ENCODE data around the gene MTHFR. TPM values are rescaled to one million over a fixed set of nuclear protein-coding genes. Genes with fewer than 3 reads are reported as not detected.

The MTHFR gene
- total and polyA plus RNA-seq, 2 of the 8 experiments (the other 6 are each of a cell fraction or from before 2014, with no cell fraction given) = 8.7 to 18.5 TPM

- no peaks in the 10 kb centered on the region; the same call in 1 of the 2 replicates for H3K79me1 ChIP-seq (ENCODE audit: low read depth, low read length)
- peaks cover 7 to 12% (median 11%) of the 10 kb centered on the region in 4 experiments for H3K4me1 ChIP-seq (replicated peaks in 1 of 4; ENCODE audit: control insufficient read depth in 3 of 4, insufficient read depth in 4 of 4, low read length in 3 of 4)
- H3K79me2 ChIP-seq (ENCODE audit: control insufficient read depth in 1 of 2, insufficient read depth in 2 of 2, low read length in 2 of 2) = peaks cover 0 to 8% of the 10 kb centered on the region in 2 experiments; a peak in 1 of 4 replicates
- H3K27me3 ChIP-seq (replicated peaks in 1 of 4; ENCODE audit: control insufficient read depth in 3 of 4, extremely low read depth in 1 of 4, insufficient read depth in 3 of 4, low read length in 3 of 4) = no peaks in the 10 kb centered on the region
- H3K23me2 ChIP-seq (ENCODE audit: low read depth, low read length) = peaks cover 6% of the 10 kb centered on the region
- H4K20me1 ChIP-seq (replicated peaks in 1 of 2; ENCODE audit: control insufficient read depth in 1 of 2, insufficient read depth in 2 of 2, low read length in 2 of 2) = peaks cover 6 to 8% of the 10 kb centered on the region in 2 experiments
- no peak overlapping the region for H2BK5ac ChIP-seq (ENCODE audit: low read depth, low read length)
- H3K14ac ChIP-seq (ENCODE audit: insufficient read length) = no peak overlapping the region
- no peak overlapping the region for H2BK15ac ChIP-seq (ENCODE audit: low read length)
- H3K36me3 ChIP-seq (ENCODE audit: control insufficient read depth in 2 of 4, insufficient read depth in 4 of 4, low read length in 3 of 4) = peaks cover 8 to 19% (median 18%) of the 10 kb centered on the region in 4 experiments
- 97% methylated on average over 5 of the region's 5 CpGs; no CpG with 5 or more reads in 1 of the 2 experiments for WGBS, 2 experiments (ENCODE audit: extremely low coverage in 1 of 2, insufficient coverage in 1 of 2, insufficient read length in 1 of 2, insufficient replicate concordance in 2 of 2, low coverage in 1 of 2, low lambda C conversion rate in 2 of 2, missing lambda C conversion rate in 1 of 2)
- no peak overlapping the region for H3K4ac ChIP-seq (replicated peaks; ENCODE audit: insufficient read length, low read depth, low read length)
- no peak overlapping the region for H2AK5ac ChIP-seq (ENCODE audit: low read depth, low read length)
- no peak overlapping the region for H2AFZ ChIP-seq (ENCODE audit: low read length)
- no peak overlapping the region for H3K18ac ChIP-seq (ENCODE audit: extremely low read depth, low read length)
- H4K8ac ChIP-seq (ENCODE audit: extremely low read depth, insufficient read depth, low read length) = no peak overlapping the region
- TF ChIP-seq POLR2A (IDR thresholded peaks at IDR 0.05; ENCODE audit: control extremely low read depth in 1 of 2, low read depth in 2 of 2, low read length in 2 of 2) (no peak), RAD21 (IDR thresholded peaks at IDR 0.05 in 1 of 2, conservative IDR thresholded peaks at IDR 0.05 in 1 of 2; ENCODE audit: low read depth in 2 of 2, low read length in 2 of 2) (no peak), TAF1 (IDR thresholded peaks at IDR 0.05; ENCODE audit: low read depth, low read length) (no peak), SIN3A (conservative IDR thresholded peaks at IDR 0.05 in 1 of 2, IDR thresholded peaks at IDR 0.05 in 1 of 2; ENCODE audit: low read depth in 1 of 2, low read length in 2 of 2) (no peak)
- TF ChIP-seq, protein P1, sequence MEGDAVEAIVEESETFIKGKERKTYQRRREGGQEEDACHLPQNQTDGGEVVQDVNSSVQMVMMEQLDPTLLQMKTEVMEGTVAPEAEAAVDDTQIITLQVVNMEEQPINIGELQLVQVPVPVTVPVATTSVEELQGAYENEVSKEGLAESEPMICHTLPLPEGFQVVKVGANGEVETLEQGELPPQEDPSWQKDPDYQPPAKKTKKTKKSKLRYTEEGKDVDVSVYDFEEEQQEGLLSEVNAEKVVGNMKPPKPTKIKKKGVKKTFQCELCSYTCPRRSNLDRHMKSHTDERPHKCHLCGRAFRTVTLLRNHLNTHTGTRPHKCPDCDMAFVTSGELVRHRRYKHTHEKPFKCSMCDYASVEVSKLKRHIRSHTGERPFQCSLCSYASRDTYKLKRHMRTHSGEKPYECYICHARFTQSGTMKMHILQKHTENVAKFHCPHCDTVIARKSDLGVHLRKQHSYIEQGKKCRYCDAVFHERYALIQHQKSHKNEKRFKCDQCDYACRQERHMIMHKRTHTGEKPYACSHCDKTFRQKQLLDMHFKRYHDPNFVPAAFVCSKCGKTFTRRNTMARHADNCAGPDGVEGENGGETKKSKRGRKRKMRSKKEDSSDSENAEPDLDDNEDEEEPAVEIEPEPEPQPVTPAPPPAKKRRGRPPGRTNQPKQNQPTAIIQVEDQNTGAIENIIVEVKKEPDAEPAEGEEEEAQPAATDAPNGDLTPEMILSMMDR (IDR thresholded peaks at IDR 0.05; ENCODE audit: control extremely low read depth in 1 of 3, insufficient read depth in 1 of 3, low read depth in 1 of 3, low read length in 3 of 3) = no peak
- FAIRE-seq (no peak), DNase-seq (ENCODE audit: low read depth in 1 of 2, low spot score in 2 of 2) (no peak)
- no peak overlapping the region for H2BK20ac ChIP-seq (ENCODE audit: low read length)
- no peak overlapping the region for H3K4me3 ChIP-seq (ENCODE audit: extremely low read depth in 1 of 4, insufficient read depth in 2 of 4, low read depth in 3 of 4, low read length in 4 of 4)
- no peak overlapping the region for H3K56ac ChIP-seq (replicated peaks; ENCODE audit: insufficient read length, low read depth, low read length)
- H3K9ac ChIP-seq (replicated peaks in 1 of 4; ENCODE audit: extremely low read depth in 1 of 4, low read depth in 3 of 4, low read length in 3 of 4) = no peak overlapping the region
- POLR2A ChIA-PET (ENCODE audit: partially characterized antibody) = interaction anchor here (1.8 kb wide), 2 partner anchors 12 to 14 kb away, joined by 3 to 8 read pairs; no protein-coding TSS in a partner anchor
- no peak overlapping the region for H3K23ac ChIP-seq (ENCODE audit: insufficient read length)
- no peak overlapping the region for H2BK12ac ChIP-seq (ENCODE audit: low read depth, low read length)
- H4K91ac ChIP-seq (replicated peaks; ENCODE audit: insufficient read length, low read length) = no peak overlapping the region
- H3K9me3 ChIP-seq (ENCODE audit: insufficient read depth in 2 of 2, low read depth in 1 of 2, low read length in 1 of 2) = no peaks in the 10 kb centered on the region
- CTCF ChIA-PET (ENCODE audit: partially characterized antibody) = no interaction called here
- no peak overlapping the region for H2BK120ac ChIP-seq (replicated peaks; ENCODE audit: low read depth, low read length)
- no peak overlapping the region for H3K4me2 ChIP-seq (ENCODE audit: insufficient read depth in 1 of 2, low read depth in 2 of 2, low read length in 2 of 2)
- no peak overlapping the region for H3K27ac ChIP-seq (ENCODE audit: low read depth, low read length)
- H4K5ac ChIP-seq (ENCODE audit: insufficient read length, low read depth, low read length) = no peak overlapping the region
These were observed 6.7 kb downstream of the MTHFR start for GRCh38 chr1:11799099-11799498.

All from H1 (cell line).